ENCODE results near the gene TNNT1.

The TNNT1 gene

GRCh38 chr19:55106591-55106990 is 42.4 kb downstream of the TNNT1 start:
- no peak for DNase-seq

- DNase-seq, result no peak
Measured at GRCh38 chr19:55105237-55105636, 43.8 kb downstream of the TNNT1 start.

- DNase-seq, result no peak
Measured at GRCh38 chr19:55103190-55103589, 45.8 kb downstream of the TNNT1 start.

GRCh38 chr19:55101261-55101660 is 47.7 kb downstream of the TNNT1 start:
- DNase-seq, result no peak

GRCh38 chr19:55099557-55100506 is 49.2 kb downstream of the TNNT1 start:
- no peak for DNase-seq

GRCh38 chr19:55098716-55099556 is 50.1 kb downstream of the TNNT1 start:
- DNase-seq, result no peak

- DNase-seq, result no peak
Measured at GRCh38 chr19:55097864-55098715, 50.9 kb downstream of the TNNT1 start.

- DNase-seq, result no peak
Measured at GRCh38 chr19:55096061-55096701, 52.8 kb downstream of the TNNT1 start.

GRCh38 chr19:55095260-55096060 is 53.5 kb downstream of the TNNT1 start:
- no peak for DNase-seq

- DNase-seq, result no peak
Measured at GRCh38 chr19:55094456-55095259, 54.3 kb downstream of the TNNT1 start.

- DNase-seq, result no peak
Measured at GRCh38 chr19:55092423-55093318, 56.3 kb downstream of the TNNT1 start.

- DNase-seq, result no peak
Measured at GRCh38 chr19:55091955-55092354, 57.1 kb downstream of the TNNT1 start.

GRCh38 chr19:55091126-55091910 is 57.7 kb downstream of the TNNT1 start:
- DNase-seq, result no peak

GRCh38 chr19:55090564-55090963 is 58.4 kb downstream of the TNNT1 start:
- no peak for DNase-seq

GRCh38 chr19:55089342-55089944 is 59.6 kb downstream of the TNNT1 start:
- no peak for DNase-seq

GRCh38 chr19:55088543-55089341 is 60.3 kb downstream of the TNNT1 start:
- DNase-seq, result peak; percentile 78

- DNase-seq, result no peak
Measured at GRCh38 chr19:55088021-55088451, 61.0 kb downstream of the TNNT1 start.

All from CD4-positive, alpha-beta T cell treated with Interleukin-21 for 1 hour (primary cell).